GM08714 (cell line): Measurements from ENCODE around the gene LRPPRC.
"Not testable (repeated sequence)": the region's sequence is repeated elsewhere in the genome, so short reads cannot be mapped to it uniquely, and the experiment has no call there.

Source experiments
- H3K4me3 ChIP-seq: fragments of 200-500 bp; sonication (Bioruptor generic); 2 replicates; pipeline ENCODE4 v1.5.1; 2014; ENCODE audit warnings: mild to moderate bottlenecking, low read length, inconsistent platforms
- ZNF274 ChIP-seq: IDR thresholded peaks from 2 replicates; pipeline ENCODE4 v1.6.1; 2012; ENCODE audit warnings: mild to moderate bottlenecking, low read depth, low read length

Gene LRPPRC

GRCh38 chr2:43943323-43943722, 52.5 kb downstream of the LRPPRC start:
- H3K4me3 ChIP-seq, result no peak overlapping the region
- TF ChIP-seq ZNF274, result no peak

GRCh38 chr2:43942881-43943280, 52.9 kb downstream of the LRPPRC start:
- TF ChIP-seq ZNF274, result no peak
- H3K4me3 ChIP-seq, result no peak overlapping the region

DNA sequence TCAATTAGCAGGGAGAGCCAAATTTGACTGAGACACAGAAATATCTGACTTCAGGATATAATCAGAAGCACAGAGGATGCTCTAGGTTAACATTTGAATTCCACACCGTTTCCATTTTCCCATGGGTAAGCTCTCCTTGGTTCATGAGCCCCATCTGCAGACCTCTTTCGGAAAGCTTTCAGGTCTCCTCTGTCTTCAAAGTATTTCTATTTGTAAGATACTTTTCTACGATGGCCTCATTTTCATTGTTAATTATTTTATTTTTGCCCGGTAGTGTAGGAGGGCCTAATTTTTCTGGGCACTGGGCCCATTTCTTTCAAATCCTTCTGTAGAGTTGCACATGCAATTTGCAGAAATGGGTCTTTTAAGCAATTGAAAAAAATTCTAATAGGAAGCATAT, 53.8 kb downstream of the LRPPRC start:
- no peak for TF ChIP-seq ZNF274
- no peak overlapping the region for H3K4me3 ChIP-seq

GRCh38 chr2:43941359-43941758, 54.4 kb downstream of the LRPPRC start:
- H3K4me3 ChIP-seq, result no peak overlapping the region
- no peak for TF ChIP-seq ZNF274

GRCh38 chr2:43939695-43940256, 56.0 kb downstream of the LRPPRC start:
- TF ChIP-seq ZNF274, result no peak
- H3K4me3 ChIP-seq, result no peak overlapping the region

- TF ChIP-seq ZNF274, result no peak
- H3K4me3 ChIP-seq, result no peak overlapping the region
These were observed 58.4 kb downstream of the LRPPRC start for GRCh38 chr2:43937269-43937820.

DNA sequence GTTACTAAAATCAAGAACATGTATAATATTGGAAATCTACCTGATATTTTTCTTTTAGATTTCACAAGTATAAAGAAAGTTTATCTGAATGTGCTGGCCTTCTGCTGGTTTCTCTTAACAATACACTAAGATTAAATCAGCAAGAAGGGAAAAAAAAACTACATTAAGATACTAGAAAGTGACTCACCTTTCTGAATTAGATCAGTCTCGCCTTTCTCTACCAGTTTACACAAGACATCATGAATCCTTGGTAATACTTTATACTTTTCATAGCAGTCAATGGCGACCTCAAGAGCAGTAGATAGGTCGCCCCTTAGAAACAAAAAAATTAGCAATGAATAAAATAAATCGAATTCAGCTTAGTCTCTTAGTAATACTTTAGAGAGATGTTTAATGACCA, 61.2 kb downstream of the LRPPRC start:
- TF ChIP-seq ZNF274, result no peak
- no peak overlapping the region for H3K4me3 ChIP-seq

DNA sequence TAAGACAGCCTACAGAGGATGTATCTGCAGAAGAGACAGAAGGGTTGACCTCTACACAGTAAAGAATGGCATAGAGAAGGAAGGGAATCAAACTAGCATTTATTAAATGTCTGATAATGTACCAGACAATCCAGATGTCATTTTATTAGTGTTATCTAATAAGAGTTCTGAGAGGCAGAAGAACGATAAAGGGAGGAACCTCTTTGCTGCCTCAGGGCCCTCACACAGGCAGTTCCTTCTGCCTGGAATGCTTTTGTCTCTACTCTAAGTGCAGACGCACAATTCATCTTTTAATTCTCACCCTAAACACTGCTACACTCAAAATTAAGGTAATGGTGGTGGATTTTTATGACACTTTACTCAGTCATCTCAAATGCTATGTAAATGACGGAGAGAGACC, 64.5 kb downstream of the LRPPRC start:
- no peak overlapping the region for H3K4me3 ChIP-seq
- no peak for TF ChIP-seq ZNF274

- H3K4me3 ChIP-seq, result no peak overlapping the region
- no peak for TF ChIP-seq ZNF274
These were observed 68.3 kb downstream of the LRPPRC start for GRCh38 chr2:43927442-43927841.

DNA sequence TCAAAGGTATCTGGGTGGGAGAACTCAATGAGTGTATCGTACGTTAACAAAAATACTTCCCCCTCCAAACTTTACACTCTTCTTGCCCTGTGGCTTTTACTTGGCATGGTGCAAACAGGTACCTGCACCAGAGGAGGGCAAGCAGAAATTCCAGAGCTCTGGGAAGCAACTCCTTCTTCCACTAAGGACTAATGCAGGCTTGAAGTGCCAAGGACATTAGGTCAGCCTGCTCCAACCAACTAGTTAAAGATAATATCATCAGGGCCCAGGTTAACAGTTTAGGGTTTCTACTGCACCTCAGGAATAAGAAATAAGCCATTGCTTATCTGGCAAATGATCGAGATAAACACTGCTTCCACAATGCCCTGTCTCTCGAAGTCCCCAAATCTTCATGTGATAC, 70.4 kb downstream of the LRPPRC start:
- TF ChIP-seq ZNF274, result no peak
- no peak overlapping the region for H3K4me3 ChIP-seq

DNA sequence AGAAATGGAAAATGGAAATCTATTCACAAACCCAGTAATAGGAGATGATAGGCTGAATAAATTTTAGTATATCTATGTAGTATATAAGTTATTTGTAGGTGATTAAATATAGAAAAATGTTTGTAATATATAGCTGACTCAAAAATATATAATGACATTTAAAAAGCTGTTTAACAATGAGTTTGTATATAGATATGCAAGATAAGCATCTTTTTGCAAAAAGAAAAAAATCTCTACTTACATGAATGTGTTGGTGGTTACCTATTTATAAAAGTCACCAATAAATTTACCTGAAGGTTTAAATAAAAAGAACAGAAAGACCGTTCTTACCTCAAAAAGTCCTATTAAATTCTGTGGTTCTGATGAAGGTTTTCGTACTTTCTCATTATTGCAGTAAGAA, 71.3 kb downstream of the LRPPRC start:
- no peak overlapping the region for H3K4me3 ChIP-seq
- TF ChIP-seq ZNF274, result no peak

DNA sequence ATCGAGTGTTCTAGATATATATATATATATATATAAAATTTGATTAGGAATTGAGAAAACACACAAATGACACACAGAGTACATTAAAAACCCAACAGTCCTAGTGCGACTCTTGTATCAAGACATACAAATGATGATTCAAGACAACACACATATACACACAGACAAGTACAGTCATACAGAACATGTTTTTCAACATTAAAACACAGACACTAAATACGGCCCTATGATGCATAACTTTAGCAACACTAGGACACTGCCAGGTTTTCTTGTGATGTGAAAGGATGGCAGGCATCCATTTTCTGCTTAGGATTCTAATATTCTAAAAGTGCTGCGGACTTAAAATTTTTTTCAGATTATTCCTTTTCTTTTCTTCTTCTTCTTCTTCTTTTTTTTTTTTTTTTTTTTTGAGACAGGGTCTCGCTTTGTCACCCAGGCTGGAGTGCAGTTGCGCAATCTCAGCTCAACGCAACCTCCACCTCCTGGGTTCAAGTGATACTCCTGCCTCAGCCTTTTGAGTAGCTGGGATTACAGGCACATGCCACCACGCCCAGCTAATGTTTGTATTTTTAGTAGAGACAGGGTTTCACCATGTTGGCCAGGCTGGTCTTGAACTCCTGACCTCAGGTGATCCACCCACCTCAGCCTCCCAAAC, 84.5 kb downstream of the LRPPRC start:
- not testable (repeated sequence) for H3K4me3 ChIP-seq

- TF ChIP-seq ZNF274, result no peak
- no peak overlapping the region for H3K4me3 ChIP-seq
These were observed 89.2 kb downstream of the LRPPRC start for GRCh38 chr2:43906448-43907109.

GRCh38 chr2:43905871-43906270, 89.9 kb downstream of the LRPPRC start:
- no peak for TF ChIP-seq ZNF274
- H3K4me3 ChIP-seq, result no peak overlapping the region

GRCh38 chr2:43905371-43905803, 90.4 kb downstream of the LRPPRC start:
- no peak overlapping the region for H3K4me3 ChIP-seq
- no peak for TF ChIP-seq ZNF274
